Ascending aorta (tissue), 2 donors: Measurements from ENCODE around the gene SEMA4B. TPM values are rescaled to one million over a fixed set of nuclear protein-coding genes. Genes with fewer than 3 reads are reported as not detected.
A peak's percentile ranks its signal among the peaks of the same experiment; 100 is the strongest.

ENCODE experiments used
- DNase-seq, 2 donors: peaks; one replicate each; pipeline ENCODE4 v3.0.0-alpha.2; 2019; ENCODE audit warnings: low spot score in 2 of 2
- H3K27ac ChIP-seq, 2 donors: fragments of 200-600 bp; sonication (generic); one replicate each; pipeline ENCODE4 v1.5.1; 2016 to 2017; ENCODE audit warnings: mild to moderate bottlenecking in 1 of 2
- H3K27me3 ChIP-seq: fragments of 200-600 bp; sonication (generic); one replicate; pipeline ENCODE4 v1.5.1; 2017
- H3K36me3 ChIP-seq, 2 donors: fragments of 200-600 bp; sonication (generic); one replicate each; pipeline ENCODE4 v1.5.1; 2016
- H3K4me1 ChIP-seq, 2 donors: fragments of 200-600 bp; sonication (generic); one replicate each; pipeline ENCODE4 v1.5.1; 2016 to 2017; ENCODE audit warnings: mild to moderate bottlenecking in 1 of 2
- H3K4me3 ChIP-seq, 2 donors: fragments of 200-600 bp; sonication (generic); one replicate each; pipeline ENCODE4 v1.5.1; 2016 to 2017; ENCODE audit warnings: mild to moderate bottlenecking in 1 of 2
- H3K9me3 ChIP-seq, 2 donors: fragments of 200-600 bp; sonication (generic); one replicate each; pipeline ENCODE4 v1.5.1; 2016
- intact Hi-C: fragments of 100-400 bp; cut with DNase I; formaldehyde crosslinking; loops from one replicate; pipeline ENCODE4 v1.15.1; 2023
- total RNA-seq: library from RNA; depleted of rRNA; stranded (reverse); fragments of >200 nt; gene quantifications from one replicate; pipeline ENCODE4 v1.1.0, GENCODE V29; 2016
- TF ChIP-seq, protein P1 (sequence below), 3 experiments: fragments of 200-600 bp in 2 of 3; fragments of 450-650 bp in 1 of 3; sonication (generic) in 2 of 3; IDR thresholded peaks; one replicate each; pipeline ENCODE4 v1.5.1; 2016 to 2019; ENCODE audit warnings: antibody characterized with exemption in 3 of 3, mild to moderate bottlenecking in 1 of 3, moderate library complexity in 1 of 3

Gene SEMA4B
- total RNA-seq, 1 donor from 2014 or later = 51.2 TPM

- no peak for DNase-seq
- Histone ChIP-seq H3K9me3 (no peaks in the 10 kb centered on the region), H3K27me3 (no peaks in the 10 kb centered on the region), H3K27ac (no peak overlapping the region), H3K4me1 (peaks cover 0 to 22% of the 10 kb centered on the region in 2 donors), H3K4me3 (no peak overlapping the region), H3K36me3 (peaks cover 57 to 68% of the 10 kb centered on the region in 2 donors)
- intact Hi-C loops = loop anchor here (10.0 kb wide), 1 partner anchor 463 kb away; no protein-coding TSS in a partner anchor
- TF ChIP-seq, protein P1, sequence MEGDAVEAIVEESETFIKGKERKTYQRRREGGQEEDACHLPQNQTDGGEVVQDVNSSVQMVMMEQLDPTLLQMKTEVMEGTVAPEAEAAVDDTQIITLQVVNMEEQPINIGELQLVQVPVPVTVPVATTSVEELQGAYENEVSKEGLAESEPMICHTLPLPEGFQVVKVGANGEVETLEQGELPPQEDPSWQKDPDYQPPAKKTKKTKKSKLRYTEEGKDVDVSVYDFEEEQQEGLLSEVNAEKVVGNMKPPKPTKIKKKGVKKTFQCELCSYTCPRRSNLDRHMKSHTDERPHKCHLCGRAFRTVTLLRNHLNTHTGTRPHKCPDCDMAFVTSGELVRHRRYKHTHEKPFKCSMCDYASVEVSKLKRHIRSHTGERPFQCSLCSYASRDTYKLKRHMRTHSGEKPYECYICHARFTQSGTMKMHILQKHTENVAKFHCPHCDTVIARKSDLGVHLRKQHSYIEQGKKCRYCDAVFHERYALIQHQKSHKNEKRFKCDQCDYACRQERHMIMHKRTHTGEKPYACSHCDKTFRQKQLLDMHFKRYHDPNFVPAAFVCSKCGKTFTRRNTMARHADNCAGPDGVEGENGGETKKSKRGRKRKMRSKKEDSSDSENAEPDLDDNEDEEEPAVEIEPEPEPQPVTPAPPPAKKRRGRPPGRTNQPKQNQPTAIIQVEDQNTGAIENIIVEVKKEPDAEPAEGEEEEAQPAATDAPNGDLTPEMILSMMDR (IDR thresholded peaks at IDR 0.05) = no peak
Measured at GRCh38 chr15:90227816-90228772, 27.0 kb downstream of the SEMA4B start.

GRCh38 chr15:90228960-90229359, 27.8 kb downstream of the SEMA4B start:
- TF ChIP-seq, protein P1 (IDR thresholded peaks at IDR 0.05) = no peak
- Histone ChIP-seq H3K36me3 (peaks cover 48 to 60% of the 10 kb centered on the region in 2 donors), H3K27me3 (no peaks in the 10 kb centered on the region), H3K9me3 (no peaks in the 10 kb centered on the region), H3K4me1 (peaks cover 0 to 22% of the 10 kb centered on the region in 2 donors), H3K4me3 (no peak overlapping the region), H3K27ac (no peak overlapping the region)
- intact Hi-C loops = loop anchor here (10.0 kb wide), 1 partner anchor 464 kb away; no protein-coding TSS in a partner anchor
- DNase-seq = no peak

- Histone ChIP-seq H3K36me3 (peaks cover 40 to 49% of the 10 kb centered on the region in 2 donors), H3K9me3 (no peaks in the 10 kb centered on the region), H3K4me1 (peaks cover 0 to 22% of the 10 kb centered on the region in 2 donors), H3K27me3 (no peaks in the 10 kb centered on the region), H3K4me3 (no peak overlapping the region), H3K27ac (no peak overlapping the region)
- DNase-seq = no peak
- intact Hi-C loops = loop anchor here (10.0 kb wide), 2 partner anchors 225 to 565 kb away; partner anchors contain the start of gene ZNF710
- TF ChIP-seq, protein P1 (IDR thresholded peaks at IDR 0.05) = no peak
Measured at GRCh38 chr15:90230071-90230494, 29.0 kb downstream of the SEMA4B start.

DNA sequence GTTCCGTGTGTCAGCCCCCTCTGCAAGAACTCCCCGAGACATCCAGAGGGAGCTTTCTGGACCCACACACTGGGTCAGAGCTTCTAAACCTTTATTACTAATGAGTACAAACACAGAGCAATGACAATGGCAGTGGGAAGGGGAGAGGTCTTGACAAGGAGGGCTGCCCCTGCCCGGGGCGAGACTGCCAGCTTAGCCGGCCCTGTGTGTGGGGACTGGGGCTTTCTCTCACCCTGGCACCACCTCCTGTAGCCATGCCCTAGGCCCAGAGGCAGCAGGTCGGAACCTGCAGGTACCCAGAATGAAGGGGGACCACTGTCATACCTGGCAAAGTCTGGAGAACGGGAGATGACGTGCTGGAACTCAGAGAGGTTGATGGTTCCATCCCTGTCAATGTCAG, 29.5 kb downstream of the SEMA4B start:
- H3K4me1 ChIP-seq = peaks cover 0 to 22% of the 10 kb centered on the region in 2 donors
- no peak for DNase-seq
- intact Hi-C loops = loop anchor here (10.0 kb wide), 2 partner anchors 226 to 566 kb away; partner anchors contain the start of gene ZNF710
- TF ChIP-seq, protein P1 (IDR thresholded peaks at IDR 0.05) = no peak
- no peak overlapping the region for H3K27ac ChIP-seq
- H3K27me3 ChIP-seq = no peaks in the 10 kb centered on the region
- no peaks in the 10 kb centered on the region for H3K9me3 ChIP-seq
- H3K4me3 ChIP-seq = no peak overlapping the region
- peaks cover 34 to 44% of the 10 kb centered on the region in 2 donors for H3K36me3 ChIP-seq

- Histone ChIP-seq H3K4me1 (peaks cover 0 to 22% of the 10 kb centered on the region in 2 donors), H3K9me3 (no peaks in the 10 kb centered on the region)
- DNase-seq = peak in 1 of 2 donors; percentile 40
Measured at GRCh38 chr15:90231028-90232017, 30.2 kb downstream of the SEMA4B start.

More at GRCh38 chr15:90231028-90232017, 30.2 kb downstream of the SEMA4B start:
- no peak overlapping the region for H3K27ac ChIP-seq
- intact Hi-C loops = loop anchor here (10.0 kb wide), 2 partner anchors 227 to 567 kb away; partner anchors contain the start of gene ZNF710
- TF ChIP-seq, protein P1 (IDR thresholded peaks at IDR 0.05) = no peak
- no peak overlapping the region for H3K4me3 ChIP-seq
- no peaks in the 10 kb centered on the region for H3K27me3 ChIP-seq
- H3K36me3 ChIP-seq = peaks cover 33 to 43% of the 10 kb centered on the region in 2 donors
